H1 (cell line): ENCODE measurements around the gene ST6GALNAC5. TPM values are rescaled to one million over a fixed set of nuclear protein-coding genes. Genes with fewer than 3 reads are reported as not detected.

ENCODE experiments used
- BRCA1 ChIP-seq: IDR thresholded peaks from 2 replicates; pipeline ENCODE4 v1.6.1; 2012; ENCODE audit warnings: low read depth, low read length, improper control_type of control experiment
- FOSL1 ChIP-seq: IDR thresholded peaks from 2 replicates; pipeline ENCODE4 v1.6.1; 2011; ENCODE audit warnings: mild to moderate bottlenecking, low read depth, low read length, moderate library complexity; ENCODE audit not compliant: insufficient read depth
- TEAD4 ChIP-seq: IDR thresholded peaks from 2 replicates; pipeline ENCODE4 v1.6.1; 2012; ENCODE audit warnings: low read depth, low read length, inconsistent platforms, mixed read lengths
- polyA plus RNA-seq, 7 experiments: library from polyadenylated mRNA; depleted of rRNA in 3 of 7; stranded (reverse) in 5 of 7; unstranded in 2 of 7; fragments of >200 nt in 5 of 7; fragments of 200-250 nt in 2 of 7; gene quantifications; 1 replicate in 5 of 7; 2 replicates in 1 of 7; 4 replicates in 1 of 7; pipeline versions ENCODE4 v1.2.1 to v1.2.3, GENCODE V29; 2011 to 2013; ENCODE audit warnings: missing spikeins in 2 of 7, mixed read lengths in 2 of 7
- total RNA-seq: library from RNA; stranded (reverse); fragmentation: NEBNext Ultra II Directional; extraction: Animal tissue kit (Norgen Biotek cat#: 25700); gene quantifications from 2 replicates; pipeline ENCODE4 v1.2.1, GENCODE V29; 2021

The ST6GALNAC5 gene
- total and polyA plus RNA-seq, 2 of the 8 experiments (the other 6 are each of a cell fraction or from before 2014, with no cell fraction given): 6.2 to 7.3 TPM

- no peak for TF ChIP-seq FOSL1
- TF ChIP-seq BRCA1: no peak
- TF ChIP-seq TEAD4: no peak
- TF ChIP-seq, all 59 proteins: peak for 0
These were observed 151.0 kb downstream of the ST6GALNAC5 start (continued) for GRCh38 chr1:77018311-77018710.
